Hepatocyte (in vitro differentiated cells): Measurements from ENCODE around the gene GRAP2. TPM values are rescaled to one million over a fixed set of nuclear protein-coding genes. Genes with fewer than 3 reads are reported as not detected.

Source experiments
- DNase-seq: peaks from one replicate; pipeline ENCODE4 v3.0.0-alpha.2; 2016; ENCODE audit warnings: low spot score
- H2AFZ ChIP-seq: fragments of 200-600 bp; sonication (generic); 2 replicates; pipeline ENCODE4 v1.6.0; 2016; ENCODE audit warnings: antibody characterized with exemption, mild to moderate bottlenecking
- H3K27ac ChIP-seq: fragments of 200-600 bp; sonication (generic); 2 replicates; pipeline ENCODE4 v1.5.1; 2016; ENCODE audit warnings: mild to moderate bottlenecking
- H3K27me3 ChIP-seq: fragments of 200-600 bp; sonication (generic); 2 replicates; pipeline ENCODE4 v1.6.1; 2016
- H3K36me3 ChIP-seq: fragments of 200-600 bp; sonication (generic); replicated peaks from 2 replicates; pipeline ENCODE4 v1.5.1; 2016; ENCODE audit warnings: low read depth; ENCODE audit not compliant: insufficient read depth
- H3K4me1 ChIP-seq: fragments of 200-600 bp; sonication (generic); 2 replicates; pipeline ENCODE4 v1.5.1; 2016; ENCODE audit warnings: mild to moderate bottlenecking, moderate library complexity; ENCODE audit not compliant: insufficient read depth
- H3K4me2 ChIP-seq: fragments of 200-600 bp; sonication (generic); 2 replicates; pipeline ENCODE4 v1.6.0; 2016
- H3K4me3 ChIP-seq: fragments of 200-600 bp; sonication (generic); 2 replicates; pipeline ENCODE4 v1.5.1; 2016; ENCODE audit warnings: mild to moderate bottlenecking
- H3K79me2 ChIP-seq: fragments of 200-600 bp; sonication (generic); 2 replicates; pipeline ENCODE4 v1.6.0; 2017; ENCODE audit warnings: mild to moderate bottlenecking
- H3K9me2 ChIP-seq: fragments of 200-600 bp; sonication (generic); replicated peaks from 2 replicates; pipeline ENCODE4 v1.6.0; 2017; ENCODE audit warnings: mild to moderate bottlenecking; ENCODE audit not compliant: insufficient read depth
- H3K9me3 ChIP-seq: fragments of 200-600 bp; sonication (generic); 2 replicates; pipeline ENCODE4 v1.5.1; 2016; ENCODE audit warnings: low read depth, mild to moderate bottlenecking
- H4K20me1 ChIP-seq: fragments of 200-600 bp; sonication (generic); 2 replicates; pipeline ENCODE4 v1.6.0; 2016; ENCODE audit warnings: mild to moderate bottlenecking; ENCODE audit not compliant: insufficient read depth, poor library complexity, severe bottlenecking
- EZH2 ChIP-seq: fragments of 200-600 bp; sonication (generic); IDR thresholded peaks from 2 replicates; pipeline ENCODE4 v1.6.1; 2016; ENCODE audit warnings: antibody characterized with exemption, mild to moderate bottlenecking, borderline replicate concordance
- EZH2phosphoT487 ChIP-seq: fragments of 200-600 bp; sonication (generic); IDR thresholded peaks from one replicate; pipeline ENCODE4 v1.6.1; 2018; ENCODE audit warnings: antibody characterized with exemption, mild to moderate bottlenecking, low read depth, moderate library complexity; ENCODE audit not compliant: unreplicated experiment, severe bottlenecking
- WGBS: methylation state at CpG from one replicate; pipeline ENCODE4 v1.1.6; 2016; ENCODE audit warnings: low lambda C conversion rate; ENCODE audit errors: missing lambda C conversion rate; 5-methylcytosine and 5-hydroxymethylcytosine counted together
- polyA plus RNA-seq: library from polyadenylated mRNA; unstranded; fragments of >200 nt; fragmentation: Nextera tagmentation; extraction: Ambion mirVana; gene quantifications from 2 replicates; pipeline ENCODE4 v1.2.1, GENCODE V29; 2016
- total RNA-seq: library from RNA; depleted of rRNA; stranded (reverse); fragments of >200 nt; gene quantifications from 2 replicates; pipeline ENCODE4 v1.2.3, GENCODE V29; 2014
- TF ChIP-seq, protein P1 (sequence below): fragments of 200-600 bp; sonication (generic); IDR thresholded peaks from 2 replicates; pipeline ENCODE4 v1.5.1; 2016; ENCODE audit warnings: antibody characterized with exemption, mild to moderate bottlenecking; ENCODE audit not compliant: poor library complexity

Gene GRAP2
- total and polyA plus RNA-seq, 2 experiments from 2014 or later: 0.51 TPM; not detected in 1

DNA sequence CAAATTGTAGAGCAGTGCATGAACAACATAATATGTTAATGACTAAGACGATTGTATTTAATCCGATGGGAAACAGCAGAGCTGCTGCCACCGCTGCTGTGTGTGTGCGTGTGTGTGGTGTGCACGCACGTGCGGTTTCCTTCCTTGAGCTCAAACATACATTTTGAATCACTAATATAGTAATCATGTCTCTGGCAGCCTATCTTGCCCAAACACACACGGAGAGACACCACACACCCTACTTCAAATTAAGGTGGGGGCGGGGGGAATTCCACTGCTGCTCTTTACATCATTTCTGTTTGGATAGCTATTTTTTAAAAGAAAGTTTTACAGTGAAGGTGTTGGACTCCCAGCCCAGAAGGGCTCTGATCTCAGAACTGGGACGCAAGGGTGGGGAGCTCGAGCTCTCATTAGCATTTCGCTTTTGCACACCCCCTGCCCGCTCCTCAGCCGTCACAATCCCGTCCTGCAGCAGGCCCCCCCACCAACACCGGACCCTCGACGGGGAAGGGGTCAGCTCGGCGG is 93.2 kb downstream of the GRAP2 start:
- TF ChIP-seq EZH2 (no peak), EZH2phosphoT487 (no peak)
- TF ChIP-seq, protein P1, sequence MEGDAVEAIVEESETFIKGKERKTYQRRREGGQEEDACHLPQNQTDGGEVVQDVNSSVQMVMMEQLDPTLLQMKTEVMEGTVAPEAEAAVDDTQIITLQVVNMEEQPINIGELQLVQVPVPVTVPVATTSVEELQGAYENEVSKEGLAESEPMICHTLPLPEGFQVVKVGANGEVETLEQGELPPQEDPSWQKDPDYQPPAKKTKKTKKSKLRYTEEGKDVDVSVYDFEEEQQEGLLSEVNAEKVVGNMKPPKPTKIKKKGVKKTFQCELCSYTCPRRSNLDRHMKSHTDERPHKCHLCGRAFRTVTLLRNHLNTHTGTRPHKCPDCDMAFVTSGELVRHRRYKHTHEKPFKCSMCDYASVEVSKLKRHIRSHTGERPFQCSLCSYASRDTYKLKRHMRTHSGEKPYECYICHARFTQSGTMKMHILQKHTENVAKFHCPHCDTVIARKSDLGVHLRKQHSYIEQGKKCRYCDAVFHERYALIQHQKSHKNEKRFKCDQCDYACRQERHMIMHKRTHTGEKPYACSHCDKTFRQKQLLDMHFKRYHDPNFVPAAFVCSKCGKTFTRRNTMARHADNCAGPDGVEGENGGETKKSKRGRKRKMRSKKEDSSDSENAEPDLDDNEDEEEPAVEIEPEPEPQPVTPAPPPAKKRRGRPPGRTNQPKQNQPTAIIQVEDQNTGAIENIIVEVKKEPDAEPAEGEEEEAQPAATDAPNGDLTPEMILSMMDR: no peak
- H3K27me3 ChIP-seq: peaks cover 9% of the 10 kb centered on the region
- H3K4me3 ChIP-seq: no peak overlapping the region

DNA sequence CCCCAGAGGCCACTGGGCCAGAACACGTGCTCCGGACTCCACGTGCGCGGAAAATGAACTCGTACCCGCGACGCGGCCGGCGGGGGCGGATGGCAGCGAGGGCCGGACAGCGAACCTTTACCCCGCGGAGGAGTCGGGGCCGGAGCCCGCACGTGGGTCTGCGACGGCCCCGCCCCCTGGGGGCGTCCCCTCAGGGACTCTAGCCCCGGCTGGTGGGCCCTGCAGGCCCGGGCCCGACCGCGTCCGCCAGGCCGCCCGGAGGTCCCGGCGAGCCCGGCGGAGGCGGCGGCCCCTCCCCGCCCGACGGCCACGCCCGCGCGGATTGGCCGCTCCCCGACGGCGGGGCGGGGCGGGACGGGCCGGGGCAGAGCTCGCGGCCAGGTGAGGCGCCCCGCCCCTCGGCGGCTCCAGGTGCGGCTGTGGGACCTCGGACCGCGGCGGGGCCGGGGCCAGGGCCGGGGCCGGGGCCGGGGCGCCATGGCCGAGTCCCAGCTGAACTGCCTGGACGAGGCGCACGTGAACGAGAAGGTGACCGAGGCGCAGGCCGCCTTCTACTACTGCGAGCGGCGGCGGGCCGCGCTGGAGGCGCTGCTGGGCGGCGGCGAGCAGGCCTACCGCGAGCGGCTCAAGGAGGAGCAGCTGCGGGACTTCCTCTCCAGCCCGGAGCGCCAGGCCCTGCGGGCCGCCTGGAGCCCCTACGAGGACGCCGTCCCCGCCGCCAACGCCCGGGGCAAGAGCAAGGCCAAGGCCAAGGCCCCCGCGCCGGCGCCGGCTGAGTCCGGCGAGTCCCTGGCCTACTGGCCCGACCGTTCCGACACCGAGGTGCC is 93.9 kb downstream of the GRAP2 start, which contains the start of gene FAM83F:
Gene FAM83F, plus strand, starts transcription at position 389 of the 827 bp plus-strand sequence. Its CDS starts 89 bp downstream, at position 478.
- H3K4me1 ChIP-seq: peaks cover 39% of the 10 kb centered on the region
- no peaks in the 10 kb centered on the region for H3K9me2 ChIP-seq
- no peaks in the 10 kb centered on the region for H3K9me3 ChIP-seq
- peak within 1 kb of the TSS; percentile 84 for H3K27ac ChIP-seq
- H4K20me1 ChIP-seq: no peaks in the 10 kb centered on the region
- H3K36me3 ChIP-seq: no peaks in the 10 kb centered on the region
- 20% methylated on average over 29 of the region's 115 CpGs for WGBS
- H3K4me3 ChIP-seq: peak within 1 kb of the TSS; percentile 18
- H3K79me2 ChIP-seq: peaks cover 17% of the 10 kb centered on the region
- peaks cover 9% of the 10 kb centered on the region for H3K27me3 ChIP-seq
- DNase-seq: peak; percentile 89
- H3K4me2 ChIP-seq: peak within 1 kb of the TSS; percentile 79
- H2AFZ ChIP-seq: peak within 1 kb of the TSS; percentile 24
- TF ChIP-seq, protein P1: no peak
- TF ChIP-seq EZH2 (no peak), EZH2phosphoT487 (no peak)

More for the DNA sequence above, 93.2 kb downstream of the GRAP2 start:
- Histone ChIP-seq H3K36me3 (no peaks in the 10 kb centered on the region), H3K9me2 (no peaks in the 10 kb centered on the region), H2AFZ (peak overlapping the region; percentile 24), H3K4me1 (peaks cover 35% of the 10 kb centered on the region), H4K20me1 (no peaks in the 10 kb centered on the region), H3K4me2 (peak overlapping the region; percentile 75), H3K79me2 (peaks cover 17% of the 10 kb centered on the region), H3K27ac (no peak overlapping the region), H3K9me3 (no peaks in the 10 kb centered on the region)
- DNase-seq: no peak
- 60% methylated on average over 20 of the region's 20 CpGs for WGBS

DNA sequence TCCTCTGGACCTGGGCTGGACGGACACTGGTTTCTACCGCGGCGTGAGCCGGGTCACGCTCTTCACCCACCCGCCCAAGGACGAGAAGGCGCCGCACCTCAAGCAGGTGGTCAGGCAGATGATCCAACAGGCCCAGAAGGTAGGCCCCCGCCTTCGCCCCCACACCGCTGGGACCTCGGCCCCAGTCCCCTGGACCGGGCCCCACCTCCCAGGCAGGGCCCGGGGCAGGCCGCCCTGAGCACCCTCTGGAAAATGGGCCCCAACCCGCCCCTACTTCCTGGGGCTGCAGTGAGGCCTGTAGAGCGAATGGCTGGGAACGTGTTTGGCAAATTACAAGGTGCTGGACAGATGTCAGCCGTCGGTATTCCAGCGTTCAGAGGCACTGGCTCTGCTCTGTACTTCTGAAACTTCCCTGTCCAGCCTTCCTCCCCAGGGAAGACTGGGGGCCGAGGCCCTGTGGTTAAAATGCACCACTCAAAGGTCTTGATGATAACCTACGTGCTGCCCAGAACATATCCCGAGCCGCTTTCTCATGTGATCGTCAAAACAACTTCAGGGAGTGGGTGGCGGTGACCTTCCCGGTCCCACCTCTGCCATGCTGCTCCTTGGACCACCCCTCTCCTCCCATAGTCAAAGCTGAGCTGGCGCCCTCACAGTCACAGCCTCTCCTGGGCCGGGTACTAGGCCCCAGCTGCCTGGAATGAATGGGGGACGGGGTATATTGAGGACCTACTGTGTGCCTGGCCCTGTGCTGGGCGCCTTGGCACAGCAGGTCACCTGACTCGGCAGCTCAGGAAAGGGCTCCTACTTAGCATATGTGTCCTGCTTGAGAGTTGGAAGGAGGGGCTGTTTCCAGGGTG is 94.7 kb downstream of the GRAP2 start:
- Histone ChIP-seq H3K36me3 (no peaks in the 10 kb centered on the region), H3K79me2 (peaks cover 26% of the 10 kb centered on the region), H3K4me3 (peak overlapping the region; percentile 18), H3K4me1 (peaks cover 47% of the 10 kb centered on the region), H3K9me2 (no peaks in the 10 kb centered on the region), H3K9me3 (no peaks in the 10 kb centered on the region), H2AFZ (no peak overlapping the region), H3K4me2 (peak overlapping the region; percentile 79), H4K20me1 (no peaks in the 10 kb centered on the region), H3K27me3 (peaks cover 9% of the 10 kb centered on the region), H3K27ac (peak overlapping the region; percentile 84)
- TF ChIP-seq EZH2 (no peak), EZH2phosphoT487 (no peak)
- TF ChIP-seq, protein P1: no peak
- 46% methylated on average over 23 of the region's 35 CpGs for WGBS
- peak; percentile 44 for DNase-seq
